ENCODE data around the gene AAK1. TPM values are rescaled to one million over a fixed set of nuclear protein-coding genes. Genes with fewer than 3 reads are reported as not detected.
"Not testable (repeated sequence)": the region's sequence is repeated elsewhere in the genome, so short reads cannot be mapped to it uniquely, and the experiment has no call there.

Gene AAK1
- total and polyA plus RNA-seq, 7 donors: 7.8 to 95.2 (median 52.5) TPM

DNA sequence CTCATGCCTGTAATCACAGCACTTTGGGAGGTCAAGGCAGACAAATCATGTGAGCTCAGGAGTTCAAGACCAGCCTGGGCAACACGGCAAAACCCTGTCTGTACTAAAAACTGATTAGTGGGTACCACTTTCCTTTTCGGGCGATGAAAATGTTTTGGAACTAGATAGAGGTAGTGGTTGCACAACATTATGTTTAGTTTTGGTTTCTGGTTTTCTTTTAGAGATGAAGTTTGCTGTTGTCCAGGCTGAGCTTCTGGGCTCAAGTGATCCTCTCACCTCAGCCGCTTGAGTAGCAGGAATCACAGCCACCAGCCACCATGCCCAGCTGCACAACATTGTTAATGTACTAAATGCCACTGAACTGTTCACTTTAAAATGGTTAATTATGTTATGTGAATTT, 27.6 kb downstream of the AAK1 start:
- no peaks in the 10 kb centered on the region for H3K36me3 ChIP-seq (ENCODE audit: insufficient read depth in 1 of 2, low read depth in 1 of 2)
- H3K4me3 ChIP-seq: no peak overlapping the region
- ATAC-seq: no peak
- no peaks in the 10 kb centered on the region for H3K27me3 ChIP-seq (ENCODE audit: insufficient read depth in 3 of 3, low read length in 2 of 3)
- no peaks in the 10 kb centered on the region for H3K9me3 ChIP-seq
- no peak for DNase-seq
- H3K4me1 ChIP-seq: peaks cover 32% of the 10 kb centered on the region
- H3K27ac ChIP-seq: no peak overlapping the region
- intact Hi-C loops (cut with DNase I): no loop called here
- 85 to 94% (median 91%) methylated on average over 4 of the region's 4 CpGs for WGBS, 3 donors
- TF ChIP-seq, protein P1, sequence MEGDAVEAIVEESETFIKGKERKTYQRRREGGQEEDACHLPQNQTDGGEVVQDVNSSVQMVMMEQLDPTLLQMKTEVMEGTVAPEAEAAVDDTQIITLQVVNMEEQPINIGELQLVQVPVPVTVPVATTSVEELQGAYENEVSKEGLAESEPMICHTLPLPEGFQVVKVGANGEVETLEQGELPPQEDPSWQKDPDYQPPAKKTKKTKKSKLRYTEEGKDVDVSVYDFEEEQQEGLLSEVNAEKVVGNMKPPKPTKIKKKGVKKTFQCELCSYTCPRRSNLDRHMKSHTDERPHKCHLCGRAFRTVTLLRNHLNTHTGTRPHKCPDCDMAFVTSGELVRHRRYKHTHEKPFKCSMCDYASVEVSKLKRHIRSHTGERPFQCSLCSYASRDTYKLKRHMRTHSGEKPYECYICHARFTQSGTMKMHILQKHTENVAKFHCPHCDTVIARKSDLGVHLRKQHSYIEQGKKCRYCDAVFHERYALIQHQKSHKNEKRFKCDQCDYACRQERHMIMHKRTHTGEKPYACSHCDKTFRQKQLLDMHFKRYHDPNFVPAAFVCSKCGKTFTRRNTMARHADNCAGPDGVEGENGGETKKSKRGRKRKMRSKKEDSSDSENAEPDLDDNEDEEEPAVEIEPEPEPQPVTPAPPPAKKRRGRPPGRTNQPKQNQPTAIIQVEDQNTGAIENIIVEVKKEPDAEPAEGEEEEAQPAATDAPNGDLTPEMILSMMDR (IDR thresholded peaks at IDR 0.05): no peak

DNA sequence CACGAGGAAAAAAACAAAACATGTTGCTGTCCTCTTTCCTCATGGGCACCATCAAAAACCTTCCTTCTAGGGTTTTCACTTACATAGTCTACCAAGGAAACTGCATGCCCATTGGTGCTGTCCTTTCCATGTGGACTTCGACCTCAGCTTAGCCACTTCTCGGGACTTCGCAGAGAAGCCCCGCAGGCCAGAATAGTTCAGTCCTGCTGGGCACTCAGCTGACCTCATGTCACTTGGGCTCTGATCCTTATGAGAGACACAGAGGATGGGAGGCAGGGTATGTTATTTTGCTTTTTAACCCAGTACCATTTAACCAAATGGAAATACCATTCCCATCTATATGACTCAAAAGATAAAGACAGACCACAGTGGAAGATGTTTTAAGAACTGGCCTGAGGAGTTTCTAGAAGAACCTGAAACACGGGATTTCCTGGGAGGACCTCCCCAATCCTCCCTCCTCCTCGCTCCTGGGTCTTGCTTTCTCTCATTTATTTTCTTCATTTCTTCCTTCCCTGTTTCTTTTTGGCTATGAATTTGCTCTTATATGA, 28.4 kb downstream of the AAK1 start:
- H3K36me3 ChIP-seq (ENCODE audit: insufficient read depth in 1 of 2, low read depth in 1 of 2): no peaks in the 10 kb centered on the region
- WGBS, 3 donors: 88 to 94% (median 93%) methylated on average over 7 of the region's 7 CpGs
- intact Hi-C loops (cut with DNase I): no loop called here
- H3K4me1 ChIP-seq: peaks cover 32% of the 10 kb centered on the region
- H3K27ac ChIP-seq: no peak overlapping the region
- H3K27me3 ChIP-seq (ENCODE audit: insufficient read depth in 3 of 3, low read length in 2 of 3): no peaks in the 10 kb centered on the region
- peaks cover 1% of the 10 kb centered on the region for H3K9me3 ChIP-seq
- TF ChIP-seq, protein P1 (IDR thresholded peaks at IDR 0.05): no peak
- DNase-seq (no peak), ATAC-seq (no peak)
- no peak overlapping the region for H3K4me3 ChIP-seq

DNA sequence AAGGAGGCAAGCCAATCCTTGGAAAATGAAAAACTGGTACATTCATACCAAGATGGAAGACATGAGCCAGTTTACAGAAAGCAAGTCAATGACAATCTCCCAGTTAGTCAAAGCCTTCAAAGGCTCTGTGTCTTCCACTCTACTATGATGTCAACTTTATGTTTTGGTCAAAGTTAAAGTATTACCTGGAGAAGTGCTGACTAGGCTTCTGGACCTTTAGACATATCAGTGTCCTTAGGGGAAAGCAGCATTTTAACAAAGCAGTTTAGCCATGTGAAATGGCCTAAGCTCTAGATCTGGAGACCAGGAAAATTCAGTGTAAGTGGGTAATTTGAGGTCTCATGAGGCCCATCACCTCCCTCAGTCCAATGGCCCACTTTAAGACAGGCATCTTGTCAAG, 30.8 kb downstream of the AAK1 start:
- intact Hi-C loops (cut with DNase I): no loop called here
- peaks cover 3% of the 10 kb centered on the region for H3K9me3 ChIP-seq
- peaks cover 27% of the 10 kb centered on the region for H3K4me1 ChIP-seq
- H3K4me3 ChIP-seq: no peak overlapping the region
- DNase-seq (no peak), ATAC-seq (no peak)
- TF ChIP-seq, protein P1 (IDR thresholded peaks at IDR 0.05): no peak
- no peaks in the 10 kb centered on the region for H3K36me3 ChIP-seq (ENCODE audit: insufficient read depth in 1 of 2, low read depth in 1 of 2)
- H3K27ac ChIP-seq: no peak overlapping the region
- H3K27me3 ChIP-seq (ENCODE audit: insufficient read depth in 3 of 3, low read length in 2 of 3): no peaks in the 10 kb centered on the region

DNA sequence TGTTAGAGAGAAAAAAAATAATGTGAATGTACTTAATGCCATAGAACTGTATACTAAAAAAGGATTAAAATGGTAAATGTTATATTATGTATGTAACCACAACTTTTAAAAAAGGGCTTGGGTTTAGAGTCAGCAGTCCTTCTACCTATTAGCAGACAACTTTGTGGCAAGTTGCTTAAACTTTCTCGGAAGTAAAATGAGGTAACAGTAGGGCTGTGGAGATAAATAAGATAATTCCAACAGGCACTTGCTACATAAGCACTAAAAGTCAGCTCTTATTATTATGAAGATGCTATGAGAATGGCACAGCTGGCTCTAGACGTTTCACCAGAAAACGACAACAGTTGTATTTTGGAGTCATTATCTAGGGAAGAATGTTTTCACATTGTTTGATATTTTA, 31.3 kb downstream of the AAK1 start:
- DNase-seq: no peak
- no peaks in the 10 kb centered on the region for H3K36me3 ChIP-seq (ENCODE audit: insufficient read depth in 1 of 2, low read depth in 1 of 2)
- TF ChIP-seq, protein P1 (IDR thresholded peaks at IDR 0.05): no peak
- H3K4me1 ChIP-seq: peaks cover 23% of the 10 kb centered on the region
- intact Hi-C loops (cut with DNase I): no loop called here
- peaks cover 3% of the 10 kb centered on the region for H3K9me3 ChIP-seq
- ATAC-seq: no peak
- no peaks in the 10 kb centered on the region for H3K27me3 ChIP-seq (ENCODE audit: insufficient read depth in 3 of 3, low read length in 2 of 3)
- H3K4me3 ChIP-seq: no peak overlapping the region
- no peak overlapping the region for H3K27ac ChIP-seq
- 88 to 96% (median 89%) methylated on average over 3 of the region's 3 CpGs for WGBS, 3 donors

DNA sequence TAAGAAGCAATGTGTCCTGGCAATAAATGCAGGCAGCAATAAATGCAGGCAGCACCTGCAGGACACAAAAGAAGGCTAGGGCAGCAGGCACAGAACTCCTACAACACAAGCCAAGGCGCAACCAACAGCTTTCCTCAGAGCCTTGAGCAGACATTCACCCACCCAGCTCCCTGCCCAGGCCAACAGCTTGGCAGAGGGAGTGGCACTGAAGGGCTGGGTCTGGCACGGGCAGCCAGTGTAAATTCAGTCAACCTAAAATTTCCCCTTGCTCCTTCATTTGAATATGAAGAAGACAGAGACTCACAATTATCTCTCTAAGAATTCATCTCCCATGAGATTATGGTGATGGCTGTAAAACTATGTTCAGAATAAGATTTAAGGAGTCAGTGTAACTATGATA, 35.4 kb downstream of the AAK1 start:
- H3K4me3 ChIP-seq: no peak overlapping the region
- intact Hi-C loops (cut with DNase I): no loop called here
- H3K9me3 ChIP-seq: peaks cover 3% of the 10 kb centered on the region
- no peaks in the 10 kb centered on the region for H3K36me3 ChIP-seq (ENCODE audit: insufficient read depth in 1 of 2, low read depth in 1 of 2)
- H3K27me3 ChIP-seq (ENCODE audit: insufficient read depth in 3 of 3, low read length in 2 of 3): no peaks in the 10 kb centered on the region
- ATAC-seq: no peak
- no peak overlapping the region for H3K27ac ChIP-seq
- TF ChIP-seq, protein P1 (IDR thresholded peaks at IDR 0.05): no peak
- DNase-seq: no peak
- WGBS, 3 donors: 67 to 77% (median 72%) methylated on average over 2 of the region's 2 CpGs
- H3K4me1 ChIP-seq: peaks cover 36% of the 10 kb centered on the region

DNA sequence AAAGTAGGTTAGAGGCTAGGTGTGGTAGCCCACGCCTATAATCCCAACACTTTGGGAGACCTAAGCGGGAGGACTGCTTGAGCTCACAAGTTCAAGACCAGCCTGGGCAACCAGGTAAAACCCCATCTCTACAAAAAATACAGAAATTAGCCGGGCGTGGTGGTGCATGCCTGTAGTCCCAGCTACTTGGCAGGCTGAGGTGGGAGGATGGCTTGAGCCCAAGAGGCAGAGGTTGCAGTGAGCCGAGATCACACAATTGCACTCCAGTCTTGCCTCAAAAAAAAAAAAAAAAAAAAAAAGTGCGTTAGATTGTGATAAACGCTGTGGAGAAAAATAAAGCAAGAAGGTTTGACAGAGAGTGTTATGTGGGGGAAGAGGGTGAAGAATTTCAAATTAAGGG, 36.8 kb downstream of the AAK1 start:
- peaks cover 42% of the 10 kb centered on the region for H3K4me1 ChIP-seq
- not testable (repeated sequence) for DNase-seq
- WGBS, 3 donors: 66 to 79% (median 78%) methylated on average over 7 of the region's 7 CpGs

More for the DNA sequence above, 36.8 kb downstream of the AAK1 start:
- intact Hi-C loops (cut with DNase I); H3K27me3 ChIP-seq (ENCODE audit: insufficient read depth in 3 of 3, low read length in 2 of 3); H3K4me3 ChIP-seq; H3K36me3 ChIP-seq (ENCODE audit: insufficient read depth in 1 of 2, low read depth in 1 of 2); H3K9me3 ChIP-seq; ATAC-seq; H3K27ac ChIP-seq: not testable (repeated sequence)

Measured in psoas muscle (tissue), 8 donors.